Fibroblast of lung (primary cell): ENCODE measurements around the gene PCDHA6. TPM values are rescaled to one million over a fixed set of nuclear protein-coding genes. Genes with fewer than 3 reads are reported as not detected.
"Not testable (repeated sequence)": the region's sequence is repeated elsewhere in the genome, so short reads cannot be mapped to it uniquely, and the experiment has no call there.

Experiments used
- DNase-seq, 2 donors: peaks; one replicate each; pipeline versions ENCODE4 v3.0.0 to v3.0.0-alpha.2; 2010; ENCODE audit warnings: low read depth in 2 of 2
- H2AFZ ChIP-seq: 2 replicates; pipeline ENCODE4 v1.5.1; 2012; ENCODE audit warnings: low read length, control low read depth, inconsistent platforms
- H3K27ac ChIP-seq: 2 replicates; pipeline ENCODE4 v1.5.1; 2011; ENCODE audit warnings: low read length, control low read depth; ENCODE audit not compliant: insufficient read depth
- H3K27me3 ChIP-seq: 2 replicates; pipeline ENCODE4 v1.5.1; 2011; ENCODE audit warnings: mild to moderate bottlenecking, low read length; ENCODE audit not compliant: control insufficient read depth, insufficient read depth
- H3K36me3 ChIP-seq: 2 replicates; pipeline ENCODE4 v1.5.1; 2011; ENCODE audit warnings: low read length; ENCODE audit not compliant: control insufficient read depth, insufficient read depth
- H3K4me1 ChIP-seq: 2 replicates; pipeline ENCODE4 v1.5.1; 2011; ENCODE audit warnings: low read length; ENCODE audit not compliant: control insufficient read depth, insufficient read depth; ENCODE audit errors: extremely low read depth
- H3K4me2 ChIP-seq: 2 replicates; pipeline ENCODE4 v1.5.1; 2011; ENCODE audit warnings: low read length, control low read depth; ENCODE audit not compliant: insufficient read depth; ENCODE audit errors: extremely low read depth
- H3K4me3 ChIP-seq, 4 experiments: fragments of 200-600 bp in 1 of 4; sonication (generic) in 1 of 4; replicated peaks in 1 of 4; 2 replicates each; pipeline ENCODE4 v1.5.1; 2011 to 2016; ENCODE audit warnings: low read length in 4 of 4, low read depth in 3 of 4, mild to moderate bottlenecking in 3 of 4, control low read depth in 2 of 4, inconsistent platforms in 1 of 4, mixed read lengths in 1 of 4; ENCODE audit not compliant: insufficient read depth in 1 of 4; ENCODE audit errors: control extremely low read depth in 1 of 4
- H3K79me2 ChIP-seq: 2 replicates; pipeline ENCODE4 v1.5.1; 2012; ENCODE audit warnings: mild to moderate bottlenecking, low read length, inconsistent platforms; ENCODE audit not compliant: control insufficient read depth, insufficient read depth
- H3K9ac ChIP-seq: 2 replicates; pipeline ENCODE4 v1.5.1; 2011; ENCODE audit warnings: mild to moderate bottlenecking, low read length, control low read depth; ENCODE audit not compliant: insufficient read depth
- H3K9me3 ChIP-seq: 2 replicates; pipeline ENCODE4 v1.5.1; 2012; ENCODE audit warnings: low read depth, low read length; ENCODE audit not compliant: control insufficient read depth, insufficient read depth
- H4K20me1 ChIP-seq: 2 replicates; pipeline ENCODE4 v1.5.1; 2011; ENCODE audit warnings: low read length; ENCODE audit not compliant: control insufficient read depth, insufficient read depth; ENCODE audit errors: extremely low read depth
- CTCF ChIP-seq, 2 donors: IDR thresholded peaks in 1 of 2; conservative IDR thresholded peaks in 1 of 2; 1 replicate in 1 of 2; 2 replicates in 1 of 2; pipeline ENCODE4 v1.5.1; 2011 to 2012; ENCODE audit warnings: low read length in 2 of 2, control low read depth in 1 of 2, inconsistent platforms in 1 of 2, low read depth in 1 of 2, mild to moderate bottlenecking in 1 of 2
- EZH2 ChIP-seq: IDR thresholded peaks from 2 replicates; pipeline ENCODE4 v1.5.1; 2012; ENCODE audit warnings: low read length, control low read depth, mild to moderate bottlenecking; ENCODE audit errors: missing control alignments
- polyA plus RNA-seq, 2 donors: library from polyadenylated mRNA; depleted of rRNA in 1 of 2; stranded (reverse) in 1 of 2; unstranded in 1 of 2; fragments of >200 nt; gene quantifications; 2 replicates each; pipeline ENCODE4 v1.2.1, GENCODE V29; 2011 to 2012; ENCODE audit warnings: missing spikeins in 1 of 2
- total RNA-seq: library from RNA; depleted of rRNA; stranded (reverse); fragments of >200 nt; gene quantifications from 2 replicates; pipeline ENCODE4 v1.2.1, GENCODE V29; 2014

PCDHA6 gene
- total and polyA plus RNA-seq, 2 donors (not counting 1 experiment from before 2014, with no cell fraction given): 2.8 to 3.6 TPM

- TF ChIP-seq EZH2: no peak
- TF ChIP-seq CTCF (conservative IDR thresholded peaks at IDR 0.05 in 1 of 2, IDR thresholded peaks at IDR 0.05 in 1 of 2; ENCODE audit: low read depth in 1 of 2, low read length in 2 of 2): no peak
- no peak overlapping the region for H3K4me2 ChIP-seq
- no peak overlapping the region for H3K27ac ChIP-seq
- H3K4me1 ChIP-seq: no peaks in the 10 kb centered on the region
- H4K20me1 ChIP-seq: no peaks in the 10 kb centered on the region
- H3K4me3 ChIP-seq: no peak overlapping the region
- H3K27me3 ChIP-seq: no peaks in the 10 kb centered on the region
- no peak overlapping the region for H3K9ac ChIP-seq
- no peaks in the 10 kb centered on the region for H3K9me3 ChIP-seq
- no peaks in the 10 kb centered on the region for H3K36me3 ChIP-seq
- no peak overlapping the region for H2AFZ ChIP-seq
- H3K79me2 ChIP-seq: no peaks in the 10 kb centered on the region
- DNase-seq: no peak
Observed at GRCh38 chr5:140802781-140803271, 24.9 kb upstream of the PCDHA6 start.

- peak within 1 kb of the TSS; percentile 44 for H3K4me2 ChIP-seq
- H2AFZ ChIP-seq: peak within 1 kb of the TSS; percentile 20
- H3K4me1 ChIP-seq: no peaks in the 10 kb centered on the region
- H3K4me3 ChIP-seq: peak within 1 kb of the TSS in 1 of 4 experiments; percentile 44
- no peaks in the 10 kb centered on the region for H3K27me3 ChIP-seq
- DNase-seq: no peak
- no peaks in the 10 kb centered on the region for H3K9me3 ChIP-seq
- no peaks in the 10 kb centered on the region for H4K20me1 ChIP-seq
- H3K9ac ChIP-seq: no peak within 1 kb of the TSS
- TF ChIP-seq CTCF (conservative IDR thresholded peaks at IDR 0.05 in 1 of 2, IDR thresholded peaks at IDR 0.05 in 1 of 2; ENCODE audit: low read depth in 1 of 2, low read length in 2 of 2): peak; percentile 2 to 30
- TF ChIP-seq EZH2: no peak
- no peak within 1 kb of the TSS for H3K27ac ChIP-seq
- no peaks in the 10 kb centered on the region for H3K79me2 ChIP-seq
- H3K36me3 ChIP-seq: no peaks in the 10 kb centered on the region
Observed at GRCh38 chr5:140806834-140807775, 20.7 kb upstream of the PCDHA6 start, which contains the start of gene PCDHA4. Gene PCDHA4 (plus strand): TSS chr5:140807068.

- not testable (repeated sequence) for H4K20me1 ChIP-seq, H3K4me2 ChIP-seq, H3K36me3 ChIP-seq, H3K9me3 ChIP-seq, H3K4me3 ChIP-seq, H3K4me1 ChIP-seq, H2AFZ ChIP-seq, H3K9ac ChIP-seq, H3K27me3 ChIP-seq, DNase-seq, H3K79me2 ChIP-seq, H3K27ac ChIP-seq
Observed at GRCh38 chr5:140808241-140808888, 19.4 kb upstream of the PCDHA6 start.
